ENCODE measurements around the gene BFSP1. TPM values are rescaled to one million over a fixed set of nuclear protein-coding genes. Genes with fewer than 3 reads are reported as not detected.

BFSP1 gene
- total and polyA plus RNA-seq, 2 experiments from 2014 or later: 2.7 to 4.9 TPM

- Histone ChIP-seq H2AFZ (peak overlapping the region; percentile 96), H3K27me3 (ENCODE audit: insufficient read depth) (no peaks in the 10 kb centered on the region), H3K9me2 (ENCODE audit: insufficient read depth) (peaks cover 11% of the 10 kb centered on the region; the same call in 1 of the 2 replicates), H3K4me1 (ENCODE audit: insufficient read depth) (peaks cover 26% of the 10 kb centered on the region), H3K36me3 (ENCODE audit: insufficient read depth) (no peaks in the 10 kb centered on the region), H3K4me3 (no peak overlapping the region), H3K27ac (ENCODE audit: low read depth) (peak overlapping the region; percentile 84), H3K4me2 (peak overlapping the region; percentile 63), H4K20me1 (replicated peaks; ENCODE audit: insufficient read depth) (no peaks in the 10 kb centered on the region), H3F3A (replicated peaks; ENCODE audit: low read depth) (no peaks in the 10 kb centered on the region), H3K79me2 (replicated peaks; ENCODE audit: insufficient read depth) (no peaks in the 10 kb centered on the region)
- Mint-ChIP-seq H3K9me3 (no peaks in the 10 kb centered on the region; the same call in 2 of the 3 replicates), H3K4me1 (peaks cover 24% of the 10 kb centered on the region), H3K36me3 (ENCODE audit: low read depth) (no peaks in the 10 kb centered on the region), H3K27me3 (ENCODE audit: insufficient read depth, low read depth, poor library complexity) (peaks cover 3% of the 10 kb centered on the region), H3K4me3 (no peak overlapping the region), H3K27ac (peak overlapping the region; percentile 80)
- peak; percentile 45 for ATAC-seq
- no peak for DNase-seq (ENCODE audit: low spot score)
- no peak for TF ChIP-seq CREB1 (CRISPR knock-in tag; IDR thresholded peaks at IDR 0.05; ENCODE audit: low read depth)
- TF ChIP-seq ZNF331 (CRISPR knock-in tag; IDR thresholded peaks at IDR 0.05; ENCODE audit: low read depth): no peak
- no peak for TF ChIP-seq JUNB (IDR thresholded peaks at IDR 0.05; ENCODE audit: unreplicated experiment)
- no peak for TF ChIP-seq REST (IDR thresholded peaks at IDR 0.05; ENCODE audit: unreplicated experiment)
- no peak for TF ChIP-seq ZNF462 (CRISPR knock-in tag; IDR thresholded peaks at IDR 0.05)
- no peak for TF ChIP-seq ZNF114 (CRISPR knock-in tag; IDR thresholded peaks at IDR 0.05)
- TF ChIP-seq STAT1 (IDR thresholded peaks at IDR 0.05; ENCODE audit: unreplicated experiment): no peak
- no peak for TF ChIP-seq POLR2AphosphoS5 (IDR thresholded peaks at IDR 0.05; ENCODE audit: low read depth)
- no peak for TF ChIP-seq EZH2 (IDR thresholded peaks at IDR 0.05; ENCODE audit: low read depth, unreplicated experiment)
Measured at GRCh38 chr20:17557675-17558006, 26.5 kb upstream of the BFSP1 start.
